ENCODE results near the gene CCDC152. TPM values are rescaled to one million over a fixed set of nuclear protein-coding genes. Genes with fewer than 3 reads are reported as not detected.
"Not testable (repeated sequence)": the region's sequence is repeated elsewhere in the genome, so short reads cannot be mapped to it uniquely, and the experiment has no call there.

The CCDC152 gene
- under 1 TPM; 0.44 to 0.79 (median 0.56) TPM for total RNA-seq

- no peak for DNase-seq (ENCODE audit: low spot score)
- ATAC-seq (ENCODE audit: low FRiP score) = peak; percentile 10
These were observed at the start of gene CCDC152 for GRCh38 chr5:42756606-42757601. Gene CCDC152, plus strand, starts transcription at chr5:42756818. Its CDS starts 2,304 bp downstream, at chr5:42759122.

GRCh38 chr5:42715785-42716184, 40.8 kb upstream of the CCDC152 start:
- DNase-seq (ENCODE audit: low spot score) = no peak
- no peak for TF ChIP-seq CTCF (IDR thresholded peaks at IDR 0.05)

More at GRCh38 chr5:42756606-42757601, at the start of gene CCDC152:
- no peak for TF ChIP-seq CTCF (IDR thresholded peaks at IDR 0.05)

GRCh38 chr5:42718591-42718990, 38.0 kb upstream of the CCDC152 start:
- no peak for DNase-seq (ENCODE audit: low spot score)
- TF ChIP-seq CTCF (IDR thresholded peaks at IDR 0.05) = no peak
- ATAC-seq (ENCODE audit: low FRiP score) = no peak

More at GRCh38 chr5:42715785-42716184, 40.8 kb upstream of the CCDC152 start:
- no peak for ATAC-seq (ENCODE audit: low FRiP score)

- no peak for TF ChIP-seq CTCF (IDR thresholded peaks at IDR 0.05)
- DNase-seq (ENCODE audit: low spot score) = no peak
- ATAC-seq (ENCODE audit: low FRiP score) = no peak
These were observed 37.6 kb upstream of the CCDC152 start for GRCh38 chr5:42719034-42719433.

GRCh38 chr5:42720251-42720650, 36.4 kb upstream of the CCDC152 start:
- DNase-seq (ENCODE audit: low spot score) (no peak), ATAC-seq (ENCODE audit: low FRiP score) (no peak)
- no peak for TF ChIP-seq CTCF (IDR thresholded peaks at IDR 0.05)

GRCh38 chr5:42721484-42721883, 35.1 kb upstream of the CCDC152 start:
- ATAC-seq (ENCODE audit: low FRiP score) = no peak
- DNase-seq (ENCODE audit: low spot score) = no peak
- no peak for TF ChIP-seq CTCF (IDR thresholded peaks at IDR 0.05)

- not testable (repeated sequence) for ATAC-seq (ENCODE audit: low FRiP score); DNase-seq (ENCODE audit: low spot score)
These were observed 22.0 kb upstream of the CCDC152 start for GRCh38 chr5:42734531-42735058.
